NCI-H2081 (cell line): ENCODE measurements around the gene RGS11.
A peak's percentile ranks its signal among the peaks of the same experiment; 100 is the strongest.

Experiments used
- DNase-seq, 2 experiments: peaks; one replicate each; lab custom pipeline; 2025; lab: John Stamatoyannopoulos, UW

Gene RGS11

GRCh38 chr16:275786-276232 lies at the start of gene RGS11:
Gene RGS11, minus strand, starts transcription at chr16:275944. Its CDS starts 33 bp downstream, at chr16:275911.
- no peak for DNase-seq

GRCh38 chr16:324451-325334 lies 48.9 kb upstream of the RGS11 start:
- no peak for DNase-seq

GRCh38 chr16:324201-324450 lies 48.4 kb upstream of the RGS11 start:
- no peak for DNase-seq

GRCh38 chr16:322476-323143 lies 46.9 kb upstream of the RGS11 start:
- no peak for DNase-seq

GRCh38 chr16:321532-321931 lies 45.8 kb upstream of the RGS11 start:
- DNase-seq: no peak

GRCh38 chr16:320206-320605 lies 44.5 kb upstream of the RGS11 start:
- DNase-seq: no peak

GRCh38 chr16:318628-319027 lies 42.9 kb upstream of the RGS11 start:
- no peak for DNase-seq

GRCh38 chr16:317583-317982 lies 41.8 kb upstream of the RGS11 start:
- DNase-seq: no peak

GRCh38 chr16:316741-317464 lies 41.2 kb upstream of the RGS11 start:
- no peak for DNase-seq

GRCh38 chr16:314795-315299 lies 39.1 kb upstream of the RGS11 start:
- peak in 1 of 2 experiments; percentile 27 for DNase-seq

GRCh38 chr16:314351-314750 lies 38.6 kb upstream of the RGS11 start:
- peak in 1 of 2 experiments; percentile 22 for DNase-seq

GRCh38 chr16:311725-312124 lies 36.0 kb upstream of the RGS11 start:
- no peak for DNase-seq

GRCh38 chr16:309476-309875 lies 33.7 kb upstream of the RGS11 start:
- DNase-seq: no peak

- DNase-seq: no peak
Measured at GRCh38 chr16:307691-308312, 32.1 kb upstream of the RGS11 start.

- DNase-seq: peak in 1 of 2 experiments; percentile 11
Measured at GRCh38 chr16:306911-307370, 31.2 kb upstream of the RGS11 start.

GRCh38 chr16:305916-306626 lies 30.3 kb upstream of the RGS11 start:
- DNase-seq: no peak

GRCh38 chr16:303760-304505 lies 28.2 kb upstream of the RGS11 start:
- no peak for DNase-seq

GRCh38 chr16:301950-302349 lies 26.2 kb upstream of the RGS11 start:
- no peak for DNase-seq

GRCh38 chr16:301235-301634 lies 25.5 kb upstream of the RGS11 start:
- DNase-seq: no peak

GRCh38 chr16:297832-298231 lies 22.1 kb upstream of the RGS11 start:
- no peak for DNase-seq
